Subcutaneous abdominal adipose tissue (tissue), 5 donors: Measurements from ENCODE around the gene VSIG10L.
A peak's percentile ranks its signal among the peaks of the same experiment; 100 is the strongest.

ENCODE experiments used
- H3K27ac ChIP-seq: one replicate; pipeline ENCODE4 v1.7.0; 2013; ENCODE audit warnings: low read depth, mild to moderate bottlenecking, inconsistent platforms, low read length, moderate library complexity
- H3K27me3 ChIP-seq, 5 donors: one replicate each; pipeline ENCODE4 v1.7.0; 2013; ENCODE audit warnings: low read length in 5 of 5, inconsistent platforms in 1 of 5; ENCODE audit not compliant: control insufficient read depth in 5 of 5, insufficient read depth in 4 of 5
- H3K36me3 ChIP-seq, 5 donors: one replicate each; pipeline ENCODE4 v1.7.0; 2013; ENCODE audit warnings: low read length in 5 of 5; ENCODE audit not compliant: control insufficient read depth in 5 of 5, insufficient read depth in 5 of 5
- H3K4me1 ChIP-seq, 5 donors: one replicate each; pipeline ENCODE4 v1.7.0; 2013; ENCODE audit warnings: low read length in 5 of 5, mild to moderate bottlenecking in 3 of 5, moderate library complexity in 1 of 5; ENCODE audit not compliant: control insufficient read depth in 5 of 5, insufficient read depth in 5 of 5
- H3K4me3 ChIP-seq, 5 donors: one replicate each; pipeline ENCODE4 v1.7.0; 2013; ENCODE audit warnings: low read length in 5 of 5, low read depth in 1 of 5
- H3K9ac ChIP-seq, 5 donors: one replicate each; pipeline ENCODE4 v1.7.0; 2013; ENCODE audit warnings: low read length in 5 of 5, mild to moderate bottlenecking in 4 of 5, moderate library complexity in 3 of 5
- H3K9me3 ChIP-seq, 5 donors: one replicate each; pipeline ENCODE4 v1.7.0; 2013; ENCODE audit warnings: low read length in 5 of 5; ENCODE audit not compliant: control insufficient read depth in 5 of 5
- donor health status: healthy.
- donor health status: healthy.
- donor health status: healthy.
- donor health status: healthy.
- donor health status: healthy.

Gene VSIG10L

DNA sequence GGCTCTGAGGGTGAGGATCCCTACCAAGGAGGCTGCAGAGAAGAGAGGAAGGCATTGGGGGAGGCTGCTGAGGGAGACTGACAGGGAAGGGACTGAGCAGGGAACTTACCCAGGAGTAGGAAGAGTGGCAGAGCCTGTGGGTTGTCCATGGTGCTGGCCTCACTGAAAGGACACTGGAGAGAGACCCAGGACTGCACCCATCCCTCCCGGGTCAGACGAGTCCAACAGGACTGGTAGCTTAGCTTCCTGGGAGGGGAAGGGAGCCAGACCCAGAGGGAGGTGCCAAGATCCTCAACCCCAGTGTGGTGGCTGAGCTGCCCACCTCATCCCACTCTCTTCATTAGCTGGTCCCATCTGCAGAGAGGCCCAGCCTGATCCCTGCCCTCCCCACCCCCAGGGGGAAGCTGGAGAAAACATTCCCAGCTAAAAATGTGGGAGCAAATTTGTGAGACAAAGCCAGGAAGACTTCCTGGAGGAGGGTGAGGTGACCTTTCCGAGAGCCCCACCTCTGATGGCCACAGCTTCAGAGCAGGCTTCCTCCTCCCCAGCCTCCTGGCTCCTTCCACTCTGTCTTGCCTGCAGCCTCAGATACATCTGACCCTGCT, at the start of gene VSIG10L:
Gene VSIG10L, minus strand, starts transcription at position 164 of the 605 bp plus-strand sequence. Its CDS starts 15 bp downstream, at position 149.
- Histone ChIP-seq H3K36me3 (peaks cover 4 to 27% (median 25%) of the 10 kb centered on the region in 5 donors), H3K9me3 (no peaks in the 10 kb centered on the region), H3K4me1 (peaks cover 1 to 21% (median 18%) of the 10 kb centered on the region in 5 donors), H3K4me3 (no peak within 1 kb of the TSS), H3K27ac (no peak within 1 kb of the TSS), H3K9ac (no peak within 1 kb of the TSS), H3K27me3 (no peaks in the 10 kb centered on the region)

DNA sequence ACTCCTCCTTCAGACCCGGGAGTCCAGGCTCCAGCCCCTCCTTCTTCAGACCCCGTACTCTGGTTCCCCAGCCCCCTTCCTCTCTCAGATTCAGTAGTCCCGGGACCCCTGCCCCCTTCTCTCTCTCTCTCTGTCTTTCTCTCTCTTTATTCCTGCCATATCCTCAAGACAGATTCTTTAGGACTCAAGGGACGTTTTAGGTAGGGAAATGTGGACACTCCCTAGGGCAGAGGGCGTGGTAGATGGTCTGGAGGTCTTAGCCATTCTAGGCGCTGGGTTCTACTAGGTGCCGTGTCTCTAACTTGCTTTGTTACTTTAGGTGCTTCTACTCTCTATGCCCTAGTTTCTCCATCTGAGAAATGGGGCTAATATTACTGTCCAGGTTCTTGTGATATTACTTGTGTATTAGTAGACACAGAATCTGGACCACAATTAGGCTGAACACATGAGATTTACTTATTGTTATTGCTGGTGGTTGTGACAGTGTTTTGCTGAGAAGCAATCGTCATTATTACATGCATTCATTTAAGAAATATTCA, 49.2 kb upstream of the VSIG10L start:
- H3K9ac ChIP-seq, result no peak overlapping the region
- no peaks in the 10 kb centered on the region for H3K9me3 ChIP-seq
- no peaks in the 10 kb centered on the region for H3K36me3 ChIP-seq
- peaks cover 0 to 19% (median 11%) of the 10 kb centered on the region in 5 donors for H3K4me1 ChIP-seq
- H3K4me3 ChIP-seq, result peak overlapping the region in 1 of 5 donors; percentile 10
- no peak overlapping the region for H3K27ac ChIP-seq
- peaks cover 0 to 6% (median 0%) of the 10 kb centered on the region in 5 donors for H3K27me3 ChIP-seq

DNA sequence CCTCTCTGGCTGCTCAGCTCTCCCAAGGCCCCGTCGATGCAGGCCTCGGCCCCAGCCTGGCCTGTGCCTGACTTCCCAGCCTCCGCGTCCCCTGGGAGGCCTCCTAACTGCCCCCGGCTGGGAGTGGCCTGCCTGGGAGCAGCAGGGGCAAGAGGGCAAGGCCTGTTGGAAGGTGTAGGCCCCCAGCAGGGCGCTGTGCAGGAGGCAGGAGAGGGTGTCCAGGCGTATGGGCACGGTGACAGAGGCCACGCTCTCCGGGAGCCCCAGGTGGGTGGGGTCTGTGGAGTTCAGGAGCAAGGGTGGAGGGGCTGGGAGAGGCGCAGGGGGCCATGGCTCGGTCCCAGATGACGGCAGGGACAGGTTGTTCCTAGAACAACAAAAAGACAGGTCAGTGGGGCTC, 47.2 kb upstream of the VSIG10L start:
- Histone ChIP-seq H3K4me3 (no peak overlapping the region), H3K36me3 (no peaks in the 10 kb centered on the region), H3K9me3 (no peaks in the 10 kb centered on the region), H3K4me1 (peaks cover 0 to 12% (median 5%) of the 10 kb centered on the region in 5 donors), H3K9ac (no peak overlapping the region), H3K27ac (no peak overlapping the region), H3K27me3 (peaks cover 0 to 6% (median 0%) of the 10 kb centered on the region in 5 donors)

DNA sequence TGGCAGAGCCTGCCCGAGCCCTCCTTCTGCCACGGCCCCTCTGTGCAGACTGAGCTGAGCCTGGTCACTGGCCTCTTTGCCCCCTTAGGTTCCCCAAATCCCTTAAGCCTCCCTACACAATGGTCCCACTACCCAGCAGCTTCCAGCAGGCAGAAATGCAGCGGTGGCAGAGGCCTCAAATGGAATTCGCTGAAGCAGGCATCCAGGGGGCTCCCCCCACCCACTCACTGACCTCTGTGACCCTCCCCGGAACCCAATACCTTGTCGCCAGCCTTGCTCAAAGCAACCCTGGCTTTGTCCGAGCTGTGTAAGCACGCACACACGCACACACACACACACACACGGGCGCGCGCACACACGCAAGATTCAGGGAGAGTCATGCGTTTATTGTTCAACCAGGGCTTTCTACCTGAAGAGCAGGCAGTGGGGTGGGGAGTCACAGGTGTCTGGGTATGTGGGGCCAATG, 46.0 kb upstream of the VSIG10L start, which contains the start of gene LIM2:
Gene LIM2, minus strand, starts transcription at position 51 of the 466 bp plus-strand sequence. CDS start 531 bp downstream, outside the sequence.
- H3K9ac ChIP-seq, result no peak within 1 kb of the TSS
- H3K27ac ChIP-seq, result no peak within 1 kb of the TSS
- H3K9me3 ChIP-seq, result no peaks in the 10 kb centered on the region
- peaks cover 0 to 7% (median 0%) of the 10 kb centered on the region in 5 donors for H3K4me1 ChIP-seq
- no peaks in the 10 kb centered on the region for H3K36me3 ChIP-seq
- H3K4me3 ChIP-seq, result no peak within 1 kb of the TSS
- H3K27me3 ChIP-seq, result peaks cover 0 to 6% (median 0%) of the 10 kb centered on the region in 5 donors

DNA sequence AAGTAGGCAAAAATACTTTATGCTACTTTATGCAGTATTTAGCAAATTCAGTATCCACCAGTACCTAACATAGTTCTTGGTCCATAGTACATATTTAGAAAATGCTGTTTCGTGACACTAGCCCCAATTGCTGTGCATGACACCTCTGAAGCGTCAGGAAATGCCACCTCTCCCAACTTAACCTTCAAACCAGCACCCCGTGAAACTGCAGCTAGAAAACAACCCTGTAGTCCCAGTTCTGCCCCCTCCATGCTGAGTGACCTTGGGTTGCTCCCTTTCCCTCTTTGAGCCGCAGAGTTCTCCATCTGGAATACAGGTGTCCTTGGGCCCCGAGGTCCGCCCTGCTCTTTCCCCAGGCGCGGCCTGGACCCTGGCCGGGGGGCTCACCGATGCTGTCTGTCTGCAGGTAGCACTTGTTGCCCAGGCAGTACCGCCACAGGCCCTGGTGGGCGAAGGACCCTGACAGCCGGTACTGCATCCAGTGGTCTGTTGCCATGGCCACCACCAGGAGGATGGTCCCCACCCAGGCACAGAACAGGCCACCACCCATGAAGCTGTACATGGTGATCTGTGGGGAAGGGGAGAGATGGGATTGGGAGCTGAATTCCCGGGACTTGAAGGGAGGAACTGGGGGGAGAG, 45.1 kb upstream of the VSIG10L start:
- no peaks in the 10 kb centered on the region for H3K9me3 ChIP-seq

DNA sequence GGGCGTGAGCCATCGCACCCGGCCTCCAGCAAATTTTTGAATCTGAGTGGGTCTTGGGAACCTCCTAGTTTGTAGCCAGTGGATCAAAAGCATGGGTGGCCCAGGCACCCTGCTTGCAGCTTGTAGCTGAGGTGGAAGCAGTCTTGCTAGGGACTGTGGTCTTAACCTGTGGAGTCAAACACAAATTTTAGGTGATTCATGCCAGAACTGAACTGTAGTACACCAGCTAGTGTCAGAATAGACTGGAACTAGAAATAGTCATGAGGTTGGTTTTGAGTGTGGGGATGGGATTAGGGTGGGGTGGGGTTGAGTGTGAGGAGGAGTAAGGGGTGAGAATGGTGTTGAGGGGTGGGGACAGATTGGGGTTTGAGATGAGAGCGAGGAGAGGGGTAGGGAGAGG, 40.1 kb upstream of the VSIG10L start:
- Histone ChIP-seq H3K9ac (no peak overlapping the region), H3K9me3 (peaks cover 0 to 6% (median 3%) of the 10 kb centered on the region in 5 donors), H3K4me3 (no peak overlapping the region), H3K36me3 (no peaks in the 10 kb centered on the region), H3K4me1 (no peaks in the 10 kb centered on the region), H3K27me3 (no peaks in the 10 kb centered on the region), H3K27ac (no peak overlapping the region)

More for the DNA sequence above, 45.1 kb upstream of the VSIG10L start:
- Histone ChIP-seq H3K27ac (no peak overlapping the region), H3K9ac (no peak overlapping the region), H3K36me3 (no peaks in the 10 kb centered on the region), H3K27me3 (peaks cover 0 to 6% (median 0%) of the 10 kb centered on the region in 5 donors), H3K4me3 (no peak overlapping the region), H3K4me1 (peaks cover 0 to 7% (median 0%) of the 10 kb centered on the region in 5 donors)

DNA sequence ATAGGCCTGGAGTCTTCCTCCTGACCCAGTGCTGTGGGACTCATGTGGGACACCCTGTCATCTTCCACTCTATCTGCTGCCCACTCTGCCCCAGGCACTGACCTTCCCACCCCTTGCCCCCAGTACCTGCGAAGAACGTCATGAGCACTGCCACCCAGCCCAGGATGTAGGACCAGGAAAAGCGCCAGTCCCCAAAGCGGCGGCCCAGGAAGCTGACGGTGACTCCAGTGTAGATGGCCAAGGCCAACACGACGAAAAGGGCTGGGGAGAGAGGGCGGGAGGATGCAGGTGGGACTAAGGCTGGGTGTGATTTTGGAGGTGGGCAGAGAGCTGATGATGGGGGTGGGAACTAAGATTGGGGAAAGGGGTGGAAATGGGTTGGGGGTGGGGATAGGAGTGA, 38.4 kb upstream of the VSIG10L start:
- Histone ChIP-seq H3K36me3 (no peaks in the 10 kb centered on the region), H3K27ac (no peak overlapping the region), H3K4me3 (no peak overlapping the region), H3K9ac (no peak overlapping the region), H3K9me3 (peaks cover 0 to 6% (median 3%) of the 10 kb centered on the region in 5 donors), H3K4me1 (no peaks in the 10 kb centered on the region), H3K27me3 (no peaks in the 10 kb centered on the region)

DNA sequence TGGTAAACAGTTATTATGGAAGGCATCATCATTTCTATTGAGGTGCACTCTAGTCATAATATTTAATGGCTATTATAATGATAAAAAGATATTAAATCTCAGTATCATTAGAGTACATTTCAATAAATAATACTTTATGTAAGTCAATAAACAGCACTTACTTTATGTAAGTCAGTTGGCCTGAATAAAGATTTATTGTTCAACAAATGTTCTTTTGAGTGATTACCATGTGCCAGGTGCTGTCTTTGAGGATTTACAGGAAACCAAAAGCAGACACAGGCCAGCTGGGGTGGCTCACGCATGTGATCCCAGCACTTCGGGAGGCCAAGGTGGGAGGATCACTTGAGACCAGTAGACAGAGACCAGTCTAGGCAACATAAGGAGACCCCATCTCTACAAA, 35.5 kb upstream of the VSIG10L start:
- Histone ChIP-seq H3K4me1 (peaks cover 0 to 5% (median 0%) of the 10 kb centered on the region in 5 donors), H3K27ac (no peak overlapping the region)

DNA sequence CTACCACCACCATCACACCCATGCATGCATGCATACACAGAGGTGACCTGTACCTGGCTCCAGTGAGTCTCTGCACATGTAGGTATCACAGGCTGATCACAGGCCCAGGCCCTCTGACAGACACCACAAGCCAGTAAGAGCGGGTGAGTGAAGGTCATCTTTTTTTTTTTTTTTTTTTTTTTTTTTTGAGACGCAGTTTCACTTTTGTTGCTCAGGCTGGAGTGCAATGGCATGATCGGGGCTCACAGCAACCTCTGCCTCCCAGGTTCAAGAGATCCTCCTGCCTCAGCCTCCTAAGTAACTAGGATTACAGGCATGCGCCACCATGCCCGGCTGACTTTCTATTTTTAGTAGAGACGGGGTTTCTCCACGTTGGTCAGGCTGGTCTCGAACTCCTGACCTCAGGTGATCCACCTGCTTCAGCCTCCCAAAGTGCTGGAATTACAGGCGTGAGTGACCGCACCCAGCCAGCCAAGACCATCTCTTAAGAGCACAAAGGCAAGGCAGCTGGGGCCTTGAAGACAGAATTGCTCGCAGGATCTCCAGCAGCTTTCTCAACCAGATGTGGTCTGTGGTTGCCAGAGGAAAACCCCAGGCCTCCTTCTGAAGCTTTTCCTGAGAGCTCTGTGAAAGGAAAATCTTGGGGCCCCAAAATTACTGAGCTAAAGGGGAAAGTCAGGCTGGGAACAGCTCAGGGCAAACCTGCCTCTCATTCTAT, 33.7 kb upstream of the VSIG10L start:
- no peak overlapping the region for H3K4me3 ChIP-seq
- no peaks in the 10 kb centered on the region for H3K9me3 ChIP-seq
- H3K9ac ChIP-seq, result no peak overlapping the region
- H3K27me3 ChIP-seq, result no peaks in the 10 kb centered on the region
- H3K36me3 ChIP-seq, result no peaks in the 10 kb centered on the region
- peaks cover 0 to 6% (median 0%) of the 10 kb centered on the region in 5 donors for H3K4me1 ChIP-seq
- H3K27ac ChIP-seq, result no peak overlapping the region

More for the DNA sequence above, 35.5 kb upstream of the VSIG10L start:
- H3K9ac ChIP-seq, result no peak overlapping the region
- H3K9me3 ChIP-seq, result peaks cover 0 to 6% (median 3%) of the 10 kb centered on the region in 5 donors
- no peaks in the 10 kb centered on the region for H3K36me3 ChIP-seq
- H3K27me3 ChIP-seq, result no peaks in the 10 kb centered on the region
- H3K4me3 ChIP-seq, result no peak overlapping the region
